ENCODE results near the gene ZC3H12A. TPM values are rescaled to one million over a fixed set of nuclear protein-coding genes. Genes with fewer than 3 reads are reported as not detected.

The ZC3H12A gene
- total and polyA plus RNA-seq, 2 donors (not counting 1 experiment from before 2014, with no cell fraction given): 73.0 to 170 TPM

DNA sequence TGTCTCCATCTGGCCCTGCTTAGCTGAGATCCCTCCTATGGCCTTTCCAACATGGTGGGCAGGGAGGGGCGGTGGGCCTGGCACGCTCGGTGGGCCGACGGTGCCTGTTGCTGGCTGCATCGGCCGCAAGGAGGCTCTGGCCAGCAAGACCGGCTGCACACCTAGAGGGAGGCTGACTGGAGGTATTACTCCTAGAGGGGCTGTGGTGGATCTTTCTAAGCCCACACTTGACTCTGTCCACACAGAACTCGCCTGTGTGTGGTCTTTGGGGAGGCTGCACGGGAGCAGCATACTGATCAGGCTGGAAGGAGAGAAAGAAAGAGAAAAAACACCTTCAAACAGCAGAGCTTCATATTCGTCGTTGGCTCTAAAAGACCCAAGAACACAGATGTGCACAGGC is 41.7 kb upstream of the ZC3H12A start:
- intact Hi-C loops (cut with micrococcal nuclease): loop anchor here (5.0 to 10.0 kb wide), 3 partner anchors 395 to 1335 kb away; no protein-coding TSS in a partner anchor
- Histone ChIP-seq H3K4me1 (ENCODE audit: control insufficient read depth in 2 of 2, insufficient read depth in 2 of 2, low read length in 2 of 2) (no peaks in the 10 kb centered on the region), H3K9me3 (ENCODE audit: control extremely low read depth in 1 of 3, control insufficient read depth in 2 of 3, insufficient read depth in 1 of 3, low read length in 2 of 3) (no peaks in the 10 kb centered on the region), H3K36me3 (replicated peaks in 1 of 2; ENCODE audit: control extremely low read depth in 1 of 2, control insufficient read depth in 1 of 2, extremely low read depth in 1 of 2, insufficient read depth in 2 of 2, low read length in 1 of 2) (no peaks in the 10 kb centered on the region), H3K4me2 (replicated peaks; ENCODE audit: low read depth, low read length, poor library complexity, severe bottlenecking) (no peak overlapping the region), H2AFZ (ENCODE audit: insufficient read depth, low read depth, low read length, poor library complexity, severe bottlenecking) (no peak overlapping the region), H4K20me1 (ENCODE audit: control insufficient read depth, insufficient read depth, low read length, poor library complexity, severe bottlenecking) (no peaks in the 10 kb centered on the region), H3K79me2 (ENCODE audit: control insufficient read depth, insufficient read depth, low read length) (no peaks in the 10 kb centered on the region), H3K4me3 (ENCODE audit: control extremely low read depth in 1 of 5, extremely low read depth in 1 of 5, insufficient read depth in 1 of 5, low read depth in 2 of 5, low read length in 4 of 5) (no peak overlapping the region), H3K27me3 (replicated peaks in 1 of 4; ENCODE audit: control extremely low read depth in 1 of 4, control insufficient read depth in 3 of 4, insufficient read depth in 4 of 4, low read length in 3 of 4) (no peaks in the 10 kb centered on the region), H3K9ac (ENCODE audit: low read length) (no peak overlapping the region), H3K27ac (ENCODE audit: low read length in 2 of 2) (no peak overlapping the region)
- no peak for TF ChIP-seq EZH2 (IDR thresholded peaks at IDR 0.05; ENCODE audit: borderline replicate concordance, insufficient read depth, low read depth, low read length, poor library complexity, severe bottlenecking)
- TF ChIP-seq, protein P1, sequence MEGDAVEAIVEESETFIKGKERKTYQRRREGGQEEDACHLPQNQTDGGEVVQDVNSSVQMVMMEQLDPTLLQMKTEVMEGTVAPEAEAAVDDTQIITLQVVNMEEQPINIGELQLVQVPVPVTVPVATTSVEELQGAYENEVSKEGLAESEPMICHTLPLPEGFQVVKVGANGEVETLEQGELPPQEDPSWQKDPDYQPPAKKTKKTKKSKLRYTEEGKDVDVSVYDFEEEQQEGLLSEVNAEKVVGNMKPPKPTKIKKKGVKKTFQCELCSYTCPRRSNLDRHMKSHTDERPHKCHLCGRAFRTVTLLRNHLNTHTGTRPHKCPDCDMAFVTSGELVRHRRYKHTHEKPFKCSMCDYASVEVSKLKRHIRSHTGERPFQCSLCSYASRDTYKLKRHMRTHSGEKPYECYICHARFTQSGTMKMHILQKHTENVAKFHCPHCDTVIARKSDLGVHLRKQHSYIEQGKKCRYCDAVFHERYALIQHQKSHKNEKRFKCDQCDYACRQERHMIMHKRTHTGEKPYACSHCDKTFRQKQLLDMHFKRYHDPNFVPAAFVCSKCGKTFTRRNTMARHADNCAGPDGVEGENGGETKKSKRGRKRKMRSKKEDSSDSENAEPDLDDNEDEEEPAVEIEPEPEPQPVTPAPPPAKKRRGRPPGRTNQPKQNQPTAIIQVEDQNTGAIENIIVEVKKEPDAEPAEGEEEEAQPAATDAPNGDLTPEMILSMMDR (IDR thresholded peaks at IDR 0.05): no peak
- H3K4me1 Mint-ChIP-seq: no peaks in the 10 kb centered on the region
- no peak for DNase-seq
- ChIA-PET POLR2A (no interaction called here), CTCF (interaction anchor here (1.1 to 4.1 kb wide), 5 partner anchors 39 to 858 kb away, joined by 4 to 46 read pairs (median 4); partner anchors contain the start of gene GRIK3)
- whole genome bisulfite sequencing (ENCODE audit: insufficient coverage): 70% methylated on average over 2 of the region's 12 CpGs
- ATAC-seq (ENCODE audit: low read depth): no peak
- H3K9me3 Mint-ChIP-seq (ENCODE audit: insufficient read depth): no peaks in the 10 kb centered on the region
- no peak overlapping the region for H3K27ac Mint-ChIP-seq
- peaks cover 33% of the 10 kb centered on the region for H3K27me3 Mint-ChIP-seq
- no peak overlapping the region for H3K4me3 Mint-ChIP-seq

DNA sequence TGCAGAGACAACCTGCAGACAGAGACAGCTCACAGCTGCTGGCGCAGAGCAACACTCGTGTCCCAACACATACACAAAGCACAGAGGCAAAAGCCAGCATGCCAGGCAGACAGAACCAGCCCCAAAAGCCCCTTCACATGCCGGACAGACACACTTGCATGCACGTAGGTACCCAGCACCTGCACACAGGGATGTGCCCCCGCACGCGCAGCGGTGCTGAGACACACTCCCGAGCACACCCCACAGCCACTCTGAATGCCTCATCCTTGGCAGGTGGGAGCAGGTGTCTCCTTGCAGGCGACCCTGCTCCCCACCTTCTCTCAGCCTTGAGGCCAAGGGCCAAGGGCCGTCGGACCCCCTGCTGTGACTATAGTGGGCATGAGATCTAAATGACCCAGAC is 41.2 kb upstream of the ZC3H12A start:
- intact Hi-C loops (cut with micrococcal nuclease): loop anchor here (5.0 to 10.0 kb wide), 3 partner anchors 396 to 1336 kb away; no protein-coding TSS in a partner anchor
- Histone ChIP-seq H3K9ac (ENCODE audit: low read length) (no peak overlapping the region), H3K36me3 (replicated peaks in 1 of 2; ENCODE audit: control extremely low read depth in 1 of 2, control insufficient read depth in 1 of 2, extremely low read depth in 1 of 2, insufficient read depth in 2 of 2, low read length in 1 of 2) (no peaks in the 10 kb centered on the region), H3K4me3 (ENCODE audit: control extremely low read depth in 1 of 5, extremely low read depth in 1 of 5, insufficient read depth in 1 of 5, low read depth in 2 of 5, low read length in 4 of 5) (no peak overlapping the region), H3K27me3 (replicated peaks in 1 of 4; ENCODE audit: control extremely low read depth in 1 of 4, control insufficient read depth in 3 of 4, insufficient read depth in 4 of 4, low read length in 3 of 4) (no peaks in the 10 kb centered on the region), H3K4me2 (replicated peaks; ENCODE audit: low read depth, low read length, poor library complexity, severe bottlenecking) (no peak overlapping the region), H4K20me1 (ENCODE audit: control insufficient read depth, insufficient read depth, low read length, poor library complexity, severe bottlenecking) (no peaks in the 10 kb centered on the region), H2AFZ (ENCODE audit: insufficient read depth, low read depth, low read length, poor library complexity, severe bottlenecking) (no peak overlapping the region), H3K9me3 (ENCODE audit: control extremely low read depth in 1 of 3, control insufficient read depth in 2 of 3, insufficient read depth in 1 of 3, low read length in 2 of 3) (no peaks in the 10 kb centered on the region), H3K4me1 (ENCODE audit: control insufficient read depth in 2 of 2, insufficient read depth in 2 of 2, low read length in 2 of 2) (no peaks in the 10 kb centered on the region), H3K27ac (ENCODE audit: low read length in 2 of 2) (no peak overlapping the region), H3K79me2 (ENCODE audit: control insufficient read depth, insufficient read depth, low read length) (no peaks in the 10 kb centered on the region)
- no peaks in the 10 kb centered on the region for H3K4me1 Mint-ChIP-seq
- no peak overlapping the region for H3K27ac Mint-ChIP-seq
- no peak for ATAC-seq (ENCODE audit: low read depth)
- CTCF ChIA-PET: interaction anchor here (0.7 to 4.1 kb wide), 7 partner anchors 17 to 883 kb away, joined by 4 to 46 read pairs (median 4); partner anchors contain the start of gene GRIK3
- H3K9me3 Mint-ChIP-seq (ENCODE audit: insufficient read depth): no peaks in the 10 kb centered on the region
- WGBS (ENCODE audit: insufficient coverage): 86% methylated on average over 12 of the region's 12 CpGs
- H3K4me3 Mint-ChIP-seq: no peak overlapping the region
- POLR2A ChIA-PET: no interaction called here
- no peak for TF ChIP-seq EZH2 (IDR thresholded peaks at IDR 0.05; ENCODE audit: borderline replicate concordance, insufficient read depth, low read depth, low read length, poor library complexity, severe bottlenecking)
- TF ChIP-seq, protein P1 (IDR thresholded peaks at IDR 0.05): no peak
- no peak for DNase-seq
- peaks cover 33% of the 10 kb centered on the region for H3K27me3 Mint-ChIP-seq
